Sigmoid colon (tissue), 4 donors: ENCODE results near the gene GAB2.

ENCODE experiments used
- EP300 ChIP-seq, 4 donors: sonication (generic); formaldehyde crosslinking; IDR thresholded peaks; one replicate each; pipeline ENCODE4 v1.6.1; 2017; ENCODE audit warnings: antibody characterized with exemption in 4 of 4
- POLR2A ChIP-seq, 2 donors: fragments of 450-650 bp; IDR thresholded peaks; one replicate each; pipeline ENCODE4 v1.6.1; 2016; ENCODE audit warnings: antibody characterized with exemption in 2 of 2, mild to moderate bottlenecking in 2 of 2, moderate library complexity in 2 of 2
- POLR2AphosphoS5 ChIP-seq, 4 donors: sonication (generic); formaldehyde crosslinking; IDR thresholded peaks; one replicate each; pipeline ENCODE4 v1.6.1; 2017; ENCODE audit warnings: antibody characterized with exemption in 4 of 4
- TF ChIP-seq, protein P1 (sequence below), 4 experiments: fragments of 450-650 bp in 3 of 4; fragments of 200-600 bp in 1 of 4; IDR thresholded peaks; one replicate each; pipeline ENCODE4 v1.5.1; 2016 to 2019; ENCODE audit warnings: antibody characterized with exemption in 4 of 4, mild to moderate bottlenecking in 3 of 4, moderate library complexity in 2 of 4

GRCh38 chr11:78254268-78254667, 163.4 kb downstream of the GAB2 start:
- TF ChIP-seq, protein P1, sequence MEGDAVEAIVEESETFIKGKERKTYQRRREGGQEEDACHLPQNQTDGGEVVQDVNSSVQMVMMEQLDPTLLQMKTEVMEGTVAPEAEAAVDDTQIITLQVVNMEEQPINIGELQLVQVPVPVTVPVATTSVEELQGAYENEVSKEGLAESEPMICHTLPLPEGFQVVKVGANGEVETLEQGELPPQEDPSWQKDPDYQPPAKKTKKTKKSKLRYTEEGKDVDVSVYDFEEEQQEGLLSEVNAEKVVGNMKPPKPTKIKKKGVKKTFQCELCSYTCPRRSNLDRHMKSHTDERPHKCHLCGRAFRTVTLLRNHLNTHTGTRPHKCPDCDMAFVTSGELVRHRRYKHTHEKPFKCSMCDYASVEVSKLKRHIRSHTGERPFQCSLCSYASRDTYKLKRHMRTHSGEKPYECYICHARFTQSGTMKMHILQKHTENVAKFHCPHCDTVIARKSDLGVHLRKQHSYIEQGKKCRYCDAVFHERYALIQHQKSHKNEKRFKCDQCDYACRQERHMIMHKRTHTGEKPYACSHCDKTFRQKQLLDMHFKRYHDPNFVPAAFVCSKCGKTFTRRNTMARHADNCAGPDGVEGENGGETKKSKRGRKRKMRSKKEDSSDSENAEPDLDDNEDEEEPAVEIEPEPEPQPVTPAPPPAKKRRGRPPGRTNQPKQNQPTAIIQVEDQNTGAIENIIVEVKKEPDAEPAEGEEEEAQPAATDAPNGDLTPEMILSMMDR (IDR thresholded peaks at IDR 0.05): no peak
- TF ChIP-seq POLR2A (IDR thresholded peaks at IDR 0.05) (no peak), POLR2AphosphoS5 (IDR thresholded peaks at IDR 0.05) (no peak), EP300 (IDR thresholded peaks at IDR 0.05) (no peak)
